Measurements from ENCODE around the gene PDLIM4.

The PDLIM4 gene

GRCh38 chr5:132283423-132284043 is 26.0 kb downstream of the PDLIM4 start:
- DNase-seq (ENCODE audit: low read depth), result no peak

GRCh38 chr5:132289097-132289496 is 31.6 kb downstream of the PDLIM4 start:
- DNase-seq (ENCODE audit: low read depth), result no peak

- DNase-seq (ENCODE audit: low read depth), result no peak
Measured at GRCh38 chr5:132291026-132291425, 33.5 kb downstream of the PDLIM4 start.

GRCh38 chr5:132293066-132293991 is 35.8 kb downstream of the PDLIM4 start:
- DNase-seq (ENCODE audit: low read depth), result peak; percentile 24

- peak; percentile 20 for DNase-seq (ENCODE audit: low read depth)
Measured at GRCh38 chr5:132293992-132294727, 36.7 kb downstream of the PDLIM4 start, which contains the start of gene SLC22A4. SLC22A4 (plus strand) TSS chr5:132294394; CDS start chr5:132294617, 223 bp downstream.

- peak; percentile 35 for DNase-seq (ENCODE audit: low read depth)
Measured at GRCh38 chr5:132294728-132295504, 37.4 kb downstream of the PDLIM4 start.

GRCh38 chr5:132295505-132296411 is 38.3 kb downstream of the PDLIM4 start:
- no peak for DNase-seq (ENCODE audit: low read depth)

- no peak for DNase-seq (ENCODE audit: low read depth)
Measured at GRCh38 chr5:132296412-132297016, 39.0 kb downstream of the PDLIM4 start.

- DNase-seq (ENCODE audit: low read depth), result no peak
Measured at GRCh38 chr5:132297211-132297940, 39.9 kb downstream of the PDLIM4 start.

- DNase-seq (ENCODE audit: low read depth), result no peak
Measured at GRCh38 chr5:132298298-132299212, 41.1 kb downstream of the PDLIM4 start.

GRCh38 chr5:132299917-132300316 is 42.4 kb downstream of the PDLIM4 start:
- no peak for DNase-seq (ENCODE audit: low read depth)

- DNase-seq (ENCODE audit: low read depth), result no peak
Measured at GRCh38 chr5:132300577-132301343, 43.3 kb downstream of the PDLIM4 start.

GRCh38 chr5:132301344-132302271 is 44.1 kb downstream of the PDLIM4 start:
- DNase-seq (ENCODE audit: low read depth), result no peak

GRCh38 chr5:132302413-132302812 is 44.9 kb downstream of the PDLIM4 start:
- no peak for DNase-seq (ENCODE audit: low read depth)

GRCh38 chr5:132303589-132303988 is 46.1 kb downstream of the PDLIM4 start:
- DNase-seq (ENCODE audit: low read depth), result no peak

- DNase-seq (ENCODE audit: low read depth), result no peak
Measured at GRCh38 chr5:132305420-132305819, 47.9 kb downstream of the PDLIM4 start.

GRCh38 chr5:132308701-132309100 is 51.2 kb downstream of the PDLIM4 start:
- no peak for DNase-seq (ENCODE audit: low read depth)
